ENCODE measurements around the gene EPAS1. TPM values are rescaled to one million over a fixed set of nuclear protein-coding genes. Genes with fewer than 3 reads are reported as not detected.

EPAS1 gene
- total RNA-seq, 1 experiment from 2014 or later, result 146 TPM

DNA sequence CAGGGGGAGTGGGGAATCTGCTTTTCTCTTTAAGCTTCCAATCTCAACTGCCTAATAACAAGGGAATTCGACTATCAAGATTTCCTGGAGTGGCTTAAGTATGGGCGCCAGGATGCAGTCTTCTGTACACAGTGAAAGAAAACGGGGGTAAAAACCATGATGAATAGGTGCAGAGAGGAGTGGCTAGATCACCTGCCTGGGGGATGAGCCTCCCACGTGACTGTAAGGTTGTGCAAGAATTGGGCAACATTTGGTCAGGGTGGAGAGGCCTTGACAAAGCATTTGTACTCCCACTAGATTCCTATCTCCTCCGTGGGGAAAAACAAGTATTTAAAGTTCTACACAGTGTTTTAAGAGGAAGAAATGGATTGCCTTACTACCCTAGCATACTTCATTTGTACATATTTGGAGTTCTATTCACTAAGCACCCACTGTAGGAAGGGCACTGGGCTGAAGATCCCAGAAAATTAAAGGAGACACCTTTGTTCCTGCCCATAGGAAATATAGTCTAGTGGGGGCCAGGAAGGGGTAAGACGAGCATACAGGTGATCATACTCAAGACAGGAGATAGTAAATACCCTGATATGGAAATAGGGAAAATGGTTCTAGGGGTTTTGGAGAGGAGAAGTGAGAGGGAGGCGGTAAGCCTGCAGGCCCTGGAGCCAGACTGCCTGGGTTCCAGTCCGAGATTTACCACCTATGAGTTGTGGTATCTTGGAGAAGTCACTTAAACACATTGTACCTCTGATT lies 29.2 kb downstream of the EPAS1 start:
- CTCF ChIA-PET, result interaction anchor here (0.7 to 1.6 kb wide), 4 partner anchors 11 to 39 kb away, joined by 3 to 4 read pairs (median 3); no protein-coding TSS in a partner anchor
- no peaks in the 10 kb centered on the region for H3K9me3 Mint-ChIP-seq (ENCODE audit: unreplicated experiment)
- peak overlapping the region; percentile 38 for H3K4me3 Mint-ChIP-seq (ENCODE audit: unreplicated experiment)
- intact Hi-C loops (cut with micrococcal nuclease), result loop anchor here (1.0 kb wide), 1 partner anchor 11 kb away; no protein-coding TSS in a partner anchor
- peak; percentile 95 for DNase-seq (ENCODE audit: unreplicated experiment)
- peak overlapping the region; percentile 91 for H3K27ac Mint-ChIP-seq (ENCODE audit: low read depth, unreplicated experiment)
- no peaks in the 10 kb centered on the region for H3K27me3 Mint-ChIP-seq (ENCODE audit: insufficient read depth, unreplicated experiment)
- POLR2A ChIA-PET, result interaction anchor here (0.7 to 13.5 kb wide), 10 partner anchors 9 to 253 kb away, joined by 3 to 553 read pairs (median 5); partner anchors contain the start of gene EPAS1
- no TSS peak for BruUV-seq (replicated peaks)
- TF ChIP-seq, protein P1, sequence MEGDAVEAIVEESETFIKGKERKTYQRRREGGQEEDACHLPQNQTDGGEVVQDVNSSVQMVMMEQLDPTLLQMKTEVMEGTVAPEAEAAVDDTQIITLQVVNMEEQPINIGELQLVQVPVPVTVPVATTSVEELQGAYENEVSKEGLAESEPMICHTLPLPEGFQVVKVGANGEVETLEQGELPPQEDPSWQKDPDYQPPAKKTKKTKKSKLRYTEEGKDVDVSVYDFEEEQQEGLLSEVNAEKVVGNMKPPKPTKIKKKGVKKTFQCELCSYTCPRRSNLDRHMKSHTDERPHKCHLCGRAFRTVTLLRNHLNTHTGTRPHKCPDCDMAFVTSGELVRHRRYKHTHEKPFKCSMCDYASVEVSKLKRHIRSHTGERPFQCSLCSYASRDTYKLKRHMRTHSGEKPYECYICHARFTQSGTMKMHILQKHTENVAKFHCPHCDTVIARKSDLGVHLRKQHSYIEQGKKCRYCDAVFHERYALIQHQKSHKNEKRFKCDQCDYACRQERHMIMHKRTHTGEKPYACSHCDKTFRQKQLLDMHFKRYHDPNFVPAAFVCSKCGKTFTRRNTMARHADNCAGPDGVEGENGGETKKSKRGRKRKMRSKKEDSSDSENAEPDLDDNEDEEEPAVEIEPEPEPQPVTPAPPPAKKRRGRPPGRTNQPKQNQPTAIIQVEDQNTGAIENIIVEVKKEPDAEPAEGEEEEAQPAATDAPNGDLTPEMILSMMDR (IDR thresholded peaks at IDR 0.05; ENCODE audit: unreplicated experiment), result no peak
- H3K4me1 Mint-ChIP-seq (ENCODE audit: insufficient read depth, unreplicated experiment), result peaks cover 76% of the 10 kb centered on the region
- H3K36me3 Mint-ChIP-seq (ENCODE audit: insufficient read depth, unreplicated experiment), result peaks cover 10% of the 10 kb centered on the region

DNA sequence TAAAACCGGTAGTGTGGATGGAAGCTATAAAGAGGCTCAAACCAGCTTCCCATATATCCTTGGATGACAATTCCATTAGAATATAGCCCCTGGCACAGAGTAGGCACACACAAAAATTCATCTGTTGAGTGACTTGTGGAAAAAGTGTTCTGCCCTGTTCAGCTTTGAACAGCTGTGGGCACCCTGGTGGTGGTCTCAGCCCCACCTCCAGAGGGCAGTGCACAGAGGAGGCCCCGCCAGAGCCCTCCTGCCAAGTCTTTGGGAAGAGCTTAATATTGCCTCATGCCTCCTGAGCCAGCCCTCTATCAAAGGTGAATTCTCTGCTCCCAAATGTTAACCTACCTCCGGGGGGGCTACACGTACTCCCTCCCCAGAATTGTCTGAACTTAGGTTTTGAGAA lies 30.4 kb downstream of the EPAS1 start:
- TF ChIP-seq, protein P1 (IDR thresholded peaks at IDR 0.05; ENCODE audit: unreplicated experiment), result peak; percentile 7
- peaks cover 80% of the 10 kb centered on the region for H3K4me1 Mint-ChIP-seq (ENCODE audit: insufficient read depth, unreplicated experiment)
- no TSS peak for BruUV-seq (replicated peaks)

DNA sequence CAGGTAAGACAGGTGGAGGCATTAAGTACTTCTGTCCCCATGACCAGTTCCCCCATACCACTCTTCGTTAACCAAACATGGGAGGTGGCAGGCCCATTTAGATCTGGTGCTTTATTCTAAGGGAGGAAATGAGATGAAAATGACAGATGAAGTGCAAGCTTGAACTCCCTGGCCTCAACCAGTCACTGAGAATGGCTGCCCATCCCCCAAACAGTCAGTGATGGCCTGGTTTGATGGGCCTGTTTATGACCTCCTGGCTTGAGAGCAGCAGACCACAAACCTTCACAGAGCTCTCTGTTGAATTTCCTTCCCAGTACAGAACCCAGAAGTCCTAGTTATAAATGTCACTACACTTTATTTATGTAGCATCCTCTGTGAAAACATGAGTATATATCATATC lies 31.1 kb downstream of the EPAS1 start:
- TF ChIP-seq, protein P1 (IDR thresholded peaks at IDR 0.05; ENCODE audit: unreplicated experiment), result no peak
- ChIA-PET POLR2A (interaction anchor here (1.9 to 13.5 kb wide), 2 partner anchors 20 to 230 kb away, joined by 4 to 553 read pairs; partner anchors contain the start of gene EPAS1), CTCF (interaction anchor here (0.6 to 1.5 kb wide), 8 partner anchors 12 to 135 kb away, joined by 3 to 10 read pairs (median 4); no protein-coding TSS in a partner anchor)
- DNase-seq (ENCODE audit: unreplicated experiment), result no peak
- peaks cover 15% of the 10 kb centered on the region for H3K36me3 Mint-ChIP-seq (ENCODE audit: insufficient read depth, unreplicated experiment)
- H3K9me3 Mint-ChIP-seq (ENCODE audit: unreplicated experiment), result no peaks in the 10 kb centered on the region
- intact Hi-C loops (cut with micrococcal nuclease), result no loop called here
- no peak overlapping the region for H3K4me3 Mint-ChIP-seq (ENCODE audit: unreplicated experiment)
- peak overlapping the region; percentile 95 for H3K27ac Mint-ChIP-seq (ENCODE audit: low read depth, unreplicated experiment)
- no peaks in the 10 kb centered on the region for H3K27me3 Mint-ChIP-seq (ENCODE audit: insufficient read depth, unreplicated experiment)
- H3K4me1 Mint-ChIP-seq (ENCODE audit: insufficient read depth, unreplicated experiment), result peaks cover 83% of the 10 kb centered on the region
- no TSS peak for BruUV-seq (replicated peaks)

More for the DNA sequence above, 30.4 kb downstream of the EPAS1 start:
- no peak for DNase-seq (ENCODE audit: unreplicated experiment)
- H3K27ac Mint-ChIP-seq (ENCODE audit: low read depth, unreplicated experiment), result peak overlapping the region; percentile 95
- ChIA-PET CTCF (interaction anchor here (0.6 to 1.2 kb wide), 15 partner anchors 8 to 1961 kb away, joined by 3 to 10 read pairs (median 3); partner anchors contain the start of gene EPAS1), POLR2A (interaction anchor here (0.7 to 13.5 kb wide), 5 partner anchors 19 to 320 kb away, joined by 3 to 553 read pairs (median 3); partner anchors contain the start of gene EPAS1)
- H3K4me3 Mint-ChIP-seq (ENCODE audit: unreplicated experiment), result no peak overlapping the region
- H3K27me3 Mint-ChIP-seq (ENCODE audit: insufficient read depth, unreplicated experiment), result no peaks in the 10 kb centered on the region
- H3K36me3 Mint-ChIP-seq (ENCODE audit: insufficient read depth, unreplicated experiment), result peaks cover 14% of the 10 kb centered on the region
- intact Hi-C loops (cut with micrococcal nuclease), result no loop called here
- H3K9me3 Mint-ChIP-seq (ENCODE audit: unreplicated experiment), result no peaks in the 10 kb centered on the region

DNA sequence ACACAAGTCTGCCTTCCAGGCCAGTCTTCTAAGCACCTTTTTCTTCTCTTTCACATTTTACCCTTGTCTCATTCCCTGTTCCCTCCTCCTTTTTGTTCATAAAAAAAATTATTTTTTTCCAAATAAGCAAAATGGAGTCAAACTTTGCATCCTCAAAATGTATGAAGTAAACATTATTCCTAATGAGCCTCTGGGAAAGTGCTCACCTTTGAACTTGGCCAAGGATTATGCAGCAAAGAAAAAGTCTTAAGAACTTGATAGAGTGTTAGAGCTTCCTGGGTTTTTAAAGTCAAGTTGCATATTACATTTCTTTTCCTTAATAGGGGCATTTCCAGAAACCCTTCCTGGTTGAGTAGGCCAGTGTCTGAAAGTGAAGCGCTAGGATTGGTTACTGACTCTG lies 31.6 kb downstream of the EPAS1 start:
- BruUV-seq (replicated peaks), result no TSS peak
- H3K27me3 Mint-ChIP-seq (ENCODE audit: insufficient read depth, unreplicated experiment), result no peaks in the 10 kb centered on the region
- H3K4me1 Mint-ChIP-seq (ENCODE audit: insufficient read depth, unreplicated experiment), result peaks cover 83% of the 10 kb centered on the region
- ChIA-PET POLR2A (interaction anchor here (1.7 to 13.5 kb wide), 3 partner anchors 20 to 231 kb away, joined by 3 to 553 read pairs (median 4); partner anchors contain the start of gene EPAS1), CTCF (interaction anchor here (0.7 to 2.1 kb wide), 7 partner anchors 10 to 128 kb away, joined by 3 to 10 read pairs (median 4); no protein-coding TSS in a partner anchor)
- H3K27ac Mint-ChIP-seq (ENCODE audit: low read depth, unreplicated experiment), result peak overlapping the region; percentile 95
- no peaks in the 10 kb centered on the region for H3K9me3 Mint-ChIP-seq (ENCODE audit: unreplicated experiment)
- DNase-seq (ENCODE audit: unreplicated experiment), result no peak
- H3K4me3 Mint-ChIP-seq (ENCODE audit: unreplicated experiment), result no peak overlapping the region
- TF ChIP-seq, protein P1 (IDR thresholded peaks at IDR 0.05; ENCODE audit: unreplicated experiment), result no peak
- peaks cover 15% of the 10 kb centered on the region for H3K36me3 Mint-ChIP-seq (ENCODE audit: insufficient read depth, unreplicated experiment)
- intact Hi-C loops (cut with micrococcal nuclease), result no loop called here
